HG02588 (cell line): ENCODE results near the gene SURF6.
"Not testable (repeated sequence)": the region's sequence is repeated elsewhere in the genome, so short reads cannot be mapped to it uniquely, and the experiment has no call there.

Source experiments
- ATAC-seq: cut with Tn5 transposase; IDR thresholded peaks from one replicate; pipeline ENCODE4 v1.9.1; 2021; ENCODE audit warnings: mild to moderate bottlenecking, moderate library complexity; ENCODE audit not compliant: unreplicated experiment

Gene SURF6

GRCh38 chr9:133329306-133330156 is 6.5 kb downstream of the SURF6 start:
- ATAC-seq, result not testable (repeated sequence)

- ATAC-seq, result no peak
Measured at GRCh38 chr9:133327834-133328484, 8.0 kb downstream of the SURF6 start.

GRCh38 chr9:133327021-133327420 is 9.0 kb downstream of the SURF6 start:
- not testable (repeated sequence) for ATAC-seq

GRCh38 chr9:133323991-133324703 is 11.8 kb downstream of the SURF6 start:
- ATAC-seq, result no peak

- no peak for ATAC-seq
Measured at GRCh38 chr9:133323211-133323610, 12.8 kb downstream of the SURF6 start.

GRCh38 chr9:133322701-133323100 is 13.3 kb downstream of the SURF6 start:
- no peak for ATAC-seq

GRCh38 chr9:133321411-133321935 is 14.5 kb downstream of the SURF6 start:
- no peak for ATAC-seq

- no peak for ATAC-seq
Measured at GRCh38 chr9:133320421-133320881, 15.5 kb downstream of the SURF6 start.

- ATAC-seq, result not testable (repeated sequence)
Measured at GRCh38 chr9:133317551-133317950, 18.4 kb downstream of the SURF6 start.

GRCh38 chr9:133315997-133316396 is 20.0 kb downstream of the SURF6 start:
- no peak for ATAC-seq

GRCh38 chr9:133309608-133310007 is 26.4 kb downstream of the SURF6 start:
- no peak for ATAC-seq

- no peak for ATAC-seq
Measured at GRCh38 chr9:133307301-133307700, 28.7 kb downstream of the SURF6 start.

- ATAC-seq, result no peak
Measured at GRCh38 chr9:133306242-133307204, 29.5 kb downstream of the SURF6 start.

GRCh38 chr9:133305731-133306130 is 30.3 kb downstream of the SURF6 start:
- ATAC-seq, result no peak

- ATAC-seq, result no peak
Measured at GRCh38 chr9:133304477-133305377, 31.3 kb downstream of the SURF6 start.

- ATAC-seq, result no peak
Measured at GRCh38 chr9:133304158-133304470, 31.9 kb downstream of the SURF6 start.

- no peak for ATAC-seq
Measured at GRCh38 chr9:133303266-133304157, 32.5 kb downstream of the SURF6 start.
